Measurements from ENCODE around the gene POLE.

GRCh38 chr12:132698341-132698740 lies 11.2 kb upstream of the POLE start:
- TF ChIP-seq CTCF (IDR thresholded peaks at IDR 0.05): no peak
- TF ChIP-seq POLR2A (IDR thresholded peaks at IDR 0.05): no peak
- TF ChIP-seq EP300 (IDR thresholded peaks at IDR 0.05): no peak

Measured in gastroesophageal sphincter (tissue), 3 donors.